Neural cell (in vitro differentiated cells): Measurements from ENCODE around the gene ZMAT5.

Experiments
- POLR2AphosphoS5 ChIP-seq: IDR thresholded peaks from 2 replicates; pipeline ENCODE4 v1.6.1; 2012
- TF ChIP-seq, protein P1 (sequence below): fragments of 450-650 bp; IDR thresholded peaks from 2 replicates; pipeline ENCODE4 v1.5.1; 2014; ENCODE audit warnings: antibody characterized with exemption, mild to moderate bottlenecking, moderate library complexity; ENCODE audit not compliant: poor library complexity, severe bottlenecking
- TF ChIP-seq, protein P2 (sequence below): IDR thresholded peaks from 2 replicates; pipeline ENCODE4 v1.6.1; 2012; ENCODE audit warnings: borderline replicate concordance

- TF ChIP-seq, protein P1, sequence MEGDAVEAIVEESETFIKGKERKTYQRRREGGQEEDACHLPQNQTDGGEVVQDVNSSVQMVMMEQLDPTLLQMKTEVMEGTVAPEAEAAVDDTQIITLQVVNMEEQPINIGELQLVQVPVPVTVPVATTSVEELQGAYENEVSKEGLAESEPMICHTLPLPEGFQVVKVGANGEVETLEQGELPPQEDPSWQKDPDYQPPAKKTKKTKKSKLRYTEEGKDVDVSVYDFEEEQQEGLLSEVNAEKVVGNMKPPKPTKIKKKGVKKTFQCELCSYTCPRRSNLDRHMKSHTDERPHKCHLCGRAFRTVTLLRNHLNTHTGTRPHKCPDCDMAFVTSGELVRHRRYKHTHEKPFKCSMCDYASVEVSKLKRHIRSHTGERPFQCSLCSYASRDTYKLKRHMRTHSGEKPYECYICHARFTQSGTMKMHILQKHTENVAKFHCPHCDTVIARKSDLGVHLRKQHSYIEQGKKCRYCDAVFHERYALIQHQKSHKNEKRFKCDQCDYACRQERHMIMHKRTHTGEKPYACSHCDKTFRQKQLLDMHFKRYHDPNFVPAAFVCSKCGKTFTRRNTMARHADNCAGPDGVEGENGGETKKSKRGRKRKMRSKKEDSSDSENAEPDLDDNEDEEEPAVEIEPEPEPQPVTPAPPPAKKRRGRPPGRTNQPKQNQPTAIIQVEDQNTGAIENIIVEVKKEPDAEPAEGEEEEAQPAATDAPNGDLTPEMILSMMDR: no peak
- TF ChIP-seq, protein P2, sequence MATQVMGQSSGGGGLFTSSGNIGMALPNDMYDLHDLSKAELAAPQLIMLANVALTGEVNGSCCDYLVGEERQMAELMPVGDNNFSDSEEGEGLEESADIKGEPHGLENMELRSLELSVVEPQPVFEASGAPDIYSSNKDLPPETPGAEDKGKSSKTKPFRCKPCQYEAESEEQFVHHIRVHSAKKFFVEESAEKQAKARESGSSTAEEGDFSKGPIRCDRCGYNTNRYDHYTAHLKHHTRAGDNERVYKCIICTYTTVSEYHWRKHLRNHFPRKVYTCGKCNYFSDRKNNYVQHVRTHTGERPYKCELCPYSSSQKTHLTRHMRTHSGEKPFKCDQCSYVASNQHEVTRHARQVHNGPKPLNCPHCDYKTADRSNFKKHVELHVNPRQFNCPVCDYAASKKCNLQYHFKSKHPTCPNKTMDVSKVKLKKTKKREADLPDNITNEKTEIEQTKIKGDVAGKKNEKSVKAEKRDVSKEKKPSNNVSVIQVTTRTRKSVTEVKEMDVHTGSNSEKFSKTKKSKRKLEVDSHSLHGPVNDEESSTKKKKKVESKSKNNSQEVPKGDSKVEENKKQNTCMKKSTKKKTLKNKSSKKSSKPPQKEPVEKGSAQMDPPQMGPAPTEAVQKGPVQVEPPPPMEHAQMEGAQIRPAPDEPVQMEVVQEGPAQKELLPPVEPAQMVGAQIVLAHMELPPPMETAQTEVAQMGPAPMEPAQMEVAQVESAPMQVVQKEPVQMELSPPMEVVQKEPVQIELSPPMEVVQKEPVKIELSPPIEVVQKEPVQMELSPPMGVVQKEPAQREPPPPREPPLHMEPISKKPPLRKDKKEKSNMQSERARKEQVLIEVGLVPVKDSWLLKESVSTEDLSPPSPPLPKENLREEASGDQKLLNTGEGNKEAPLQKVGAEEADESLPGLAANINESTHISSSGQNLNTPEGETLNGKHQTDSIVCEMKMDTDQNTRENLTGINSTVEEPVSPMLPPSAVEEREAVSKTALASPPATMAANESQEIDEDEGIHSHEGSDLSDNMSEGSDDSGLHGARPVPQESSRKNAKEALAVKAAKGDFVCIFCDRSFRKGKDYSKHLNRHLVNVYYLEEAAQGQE: no peak
- TF ChIP-seq POLR2AphosphoS5: no peak
Observed at GRCh38 chr22:29756341-29756740, 10.5 kb downstream of the ZMAT5 start.
